HG03060 (cell line): ENCODE measurements around the gene USH2A.

Experiments used
- ATAC-seq: cut with Tn5 transposase; IDR thresholded peaks from one replicate; pipeline ENCODE4 v1.9.1; 2021; ENCODE audit warnings: low read depth, moderate number of reproducible peaks; ENCODE audit not compliant: unreplicated experiment

USH2A gene

GRCh38 chr1:216303690-216304089 lies 119.6 kb downstream of the USH2A start:
- ATAC-seq = no peak

GRCh38 chr1:216293683-216294082 lies 129.6 kb downstream of the USH2A start:
- no peak for ATAC-seq

- ATAC-seq = no peak
These were observed 133.2 kb downstream of the USH2A start for GRCh38 chr1:216290074-216290473.

GRCh38 chr1:216285052-216285451 lies 138.2 kb downstream of the USH2A start:
- ATAC-seq = no peak

DNA sequence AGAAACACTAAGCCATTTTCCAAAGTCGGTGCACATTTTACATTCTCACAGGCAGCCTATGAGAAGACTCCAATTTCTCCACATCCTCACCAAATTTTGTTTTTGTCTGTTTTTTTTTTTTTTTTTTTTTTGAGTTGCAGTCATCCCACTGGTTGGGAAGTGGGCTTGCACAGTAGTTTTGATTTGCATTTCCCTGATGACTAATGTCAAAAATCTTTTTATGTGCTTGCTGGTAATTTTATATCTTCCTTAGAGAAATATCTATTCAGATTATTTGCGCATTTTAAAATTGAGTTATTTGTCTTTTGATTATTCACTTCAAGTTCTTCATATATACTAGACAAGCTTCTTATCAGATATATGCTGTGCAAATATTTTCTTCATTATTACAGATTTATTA lies 141.5 kb downstream of the USH2A start:
- no peak for ATAC-seq

- ATAC-seq = no peak
These were observed 153.0 kb downstream of the USH2A start for GRCh38 chr1:216270086-216270773.

DNA sequence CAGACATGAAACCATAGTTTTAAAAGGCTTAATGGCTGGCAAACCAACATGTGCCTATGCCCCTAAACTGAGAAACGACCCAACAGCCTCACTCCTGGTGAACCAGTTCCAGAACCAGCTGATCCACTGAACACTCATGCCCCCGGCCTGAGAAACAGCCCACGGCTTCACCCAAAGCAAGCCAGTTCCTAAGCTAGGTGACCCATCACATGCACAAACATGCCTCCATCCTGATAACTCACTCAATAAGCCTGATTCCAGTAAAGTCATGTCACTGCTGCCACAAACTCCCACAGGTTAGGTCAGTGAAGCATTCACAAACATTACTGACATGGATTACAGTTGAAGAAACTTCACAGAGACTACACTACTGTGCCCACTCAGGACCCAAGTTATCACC lies 161.6 kb downstream of the USH2A start:
- ATAC-seq = no peak

GRCh38 chr1:216258856-216259255 lies 164.4 kb downstream of the USH2A start:
- ATAC-seq = no peak

GRCh38 chr1:216258386-216258785 lies 164.9 kb downstream of the USH2A start:
- ATAC-seq = no peak

GRCh38 chr1:216250861-216251260 lies 172.4 kb downstream of the USH2A start:
- no peak for ATAC-seq

DNA sequence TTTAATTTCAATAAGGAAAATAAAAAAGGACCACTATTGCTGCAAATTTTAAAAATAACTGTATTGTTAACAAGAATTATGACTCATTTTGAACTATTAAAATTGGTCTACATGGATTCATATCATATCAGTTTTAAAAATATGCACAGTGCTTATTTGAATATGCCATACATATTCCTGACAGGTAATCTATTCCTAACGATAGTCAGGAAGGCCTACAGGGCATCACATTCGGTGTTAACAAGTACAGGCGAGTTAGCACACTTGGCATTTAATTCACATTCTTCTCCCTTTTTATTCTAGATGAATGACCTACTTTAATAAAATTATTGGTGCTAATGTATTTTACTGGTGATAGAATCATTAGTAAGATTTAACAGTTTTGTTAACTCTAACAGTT lies 174.6 kb downstream of the USH2A start:
- no peak for ATAC-seq

DNA sequence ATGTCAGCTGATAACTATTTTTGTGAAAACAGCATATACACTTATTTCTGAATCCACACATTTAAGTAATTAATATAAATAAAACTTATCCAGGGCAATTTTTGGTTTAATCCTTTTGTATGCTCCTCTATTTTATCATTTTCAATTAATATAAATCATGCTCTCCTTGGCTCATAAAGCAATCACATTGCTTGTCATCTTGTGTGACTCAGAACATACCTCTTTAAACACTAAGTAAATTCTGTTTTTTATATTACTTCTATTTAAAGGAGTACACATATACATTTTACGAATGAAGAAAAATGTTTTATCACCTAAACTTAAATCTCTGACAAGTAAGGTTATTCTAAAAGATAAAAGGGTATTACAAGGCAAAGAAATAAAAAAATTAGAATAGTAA lies 175.3 kb downstream of the USH2A start:
- no peak for ATAC-seq

GRCh38 chr1:216246577-216247203 lies 176.6 kb downstream of the USH2A start:
- ATAC-seq = no peak

- ATAC-seq = no peak
These were observed 184.4 kb downstream of the USH2A start for GRCh38 chr1:216238844-216239243.

DNA sequence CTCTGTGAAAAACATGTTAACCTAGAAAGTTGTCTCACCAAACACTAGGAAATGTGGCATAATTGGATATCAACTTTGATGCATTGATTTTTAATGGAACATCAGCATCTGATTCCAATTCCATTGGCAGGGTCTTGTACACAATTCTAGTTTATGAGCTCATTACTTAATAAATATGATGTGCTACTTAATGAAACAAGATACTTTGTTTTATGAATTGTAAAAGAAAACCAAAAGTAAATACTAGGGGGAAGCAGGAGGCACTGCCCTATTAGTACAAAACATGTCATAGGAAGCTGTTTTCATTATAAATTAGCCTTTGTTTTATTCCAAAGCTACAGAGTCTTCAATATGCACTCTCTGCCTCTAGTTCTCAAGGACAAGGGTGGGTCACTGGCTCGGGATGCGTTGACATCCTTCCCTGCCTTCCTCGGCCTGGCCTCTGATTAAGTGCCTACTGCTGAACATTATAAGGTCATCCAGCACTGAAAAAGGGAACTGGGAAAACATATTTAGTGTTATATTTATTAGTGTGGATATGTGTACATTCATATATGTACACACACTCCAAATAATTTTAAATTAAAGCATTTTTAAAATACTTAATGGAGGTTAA lies 185.2 kb downstream of the USH2A start:
- no peak for ATAC-seq

GRCh38 chr1:216224233-216224632 lies 199.0 kb downstream of the USH2A start:
- ATAC-seq = no peak

DNA sequence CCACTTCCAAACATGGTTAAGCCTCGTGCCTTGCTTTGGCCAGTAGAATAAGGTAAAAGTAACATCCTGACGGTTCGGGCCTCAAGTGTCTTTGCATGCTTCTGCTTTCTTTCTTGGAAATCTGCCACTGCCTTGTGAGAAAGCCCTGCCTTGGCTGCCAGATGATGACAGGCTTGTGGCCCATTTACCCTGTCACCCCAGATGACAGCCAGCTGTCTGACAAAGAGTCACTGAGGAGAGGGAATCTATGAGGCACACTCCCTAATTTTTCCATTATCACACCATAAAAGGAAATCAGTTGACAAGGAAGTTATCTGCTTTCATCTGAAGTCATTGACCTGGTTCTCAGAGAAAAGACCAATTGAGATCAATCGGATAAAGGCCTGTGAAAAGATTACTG lies 199.8 kb downstream of the USH2A start:
- no peak for ATAC-seq

DNA sequence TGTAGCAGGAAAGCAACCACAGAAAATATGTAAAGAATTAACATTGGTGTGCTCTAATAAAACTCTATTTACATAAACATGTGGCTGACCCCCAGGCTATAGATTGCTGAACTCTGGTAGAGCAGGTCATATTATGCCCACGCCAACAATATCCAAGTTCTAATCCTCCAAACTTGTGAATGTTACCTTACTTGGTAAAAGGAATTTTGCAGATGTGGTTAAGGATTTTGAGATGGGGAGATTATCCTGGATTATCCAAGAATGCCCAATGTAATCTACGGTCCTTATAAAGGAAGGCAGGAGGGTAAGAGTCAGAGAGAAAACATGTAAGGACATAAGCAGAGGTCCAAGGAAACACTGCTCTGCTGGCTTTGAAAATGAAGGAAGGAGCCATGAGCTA lies 201.0 kb downstream of the USH2A start:
- no peak for ATAC-seq

- peak; percentile 93 for ATAC-seq
These were observed 202.0 kb downstream of the USH2A start for GRCh38 chr1:216221260-216221700.

DNA sequence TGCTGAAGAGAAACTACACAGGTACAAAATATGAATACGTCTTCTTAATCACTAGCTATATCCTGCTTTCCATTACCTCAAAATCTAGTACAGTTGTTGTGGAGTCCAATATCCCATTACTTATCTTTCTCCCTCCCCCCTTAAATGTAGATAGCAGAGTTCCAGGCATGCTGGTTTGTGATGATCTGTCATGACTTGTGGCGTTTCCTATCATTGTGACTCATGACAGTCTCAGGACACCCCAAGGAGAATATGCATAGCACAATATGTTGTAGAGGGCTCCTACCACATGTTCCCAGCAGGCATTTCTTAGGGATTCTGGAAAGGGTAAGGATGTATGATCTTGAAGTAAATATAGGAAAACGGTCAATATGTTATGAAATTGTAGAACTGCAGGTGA lies 206.9 kb downstream of the USH2A start:
- ATAC-seq = no peak

DNA sequence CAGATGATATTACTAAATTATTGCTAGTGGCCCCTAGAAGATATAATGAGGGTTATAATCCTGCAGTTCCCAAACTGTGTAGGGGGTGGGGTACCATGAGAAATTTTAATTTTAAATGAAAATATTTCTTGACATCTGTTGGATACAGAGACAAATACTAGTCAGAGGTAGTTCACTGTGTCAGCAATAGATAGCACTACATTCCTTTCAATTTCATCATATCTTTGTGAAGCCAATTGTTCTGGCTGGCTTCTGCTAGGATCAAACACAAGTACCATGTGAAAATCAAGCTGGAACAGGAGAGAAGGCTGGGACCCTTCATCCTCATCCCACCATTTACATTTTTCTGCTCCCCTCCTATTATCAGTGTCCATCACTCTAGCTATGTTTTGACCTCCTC lies 208.1 kb downstream of the USH2A start:
- ATAC-seq = no peak

DNA sequence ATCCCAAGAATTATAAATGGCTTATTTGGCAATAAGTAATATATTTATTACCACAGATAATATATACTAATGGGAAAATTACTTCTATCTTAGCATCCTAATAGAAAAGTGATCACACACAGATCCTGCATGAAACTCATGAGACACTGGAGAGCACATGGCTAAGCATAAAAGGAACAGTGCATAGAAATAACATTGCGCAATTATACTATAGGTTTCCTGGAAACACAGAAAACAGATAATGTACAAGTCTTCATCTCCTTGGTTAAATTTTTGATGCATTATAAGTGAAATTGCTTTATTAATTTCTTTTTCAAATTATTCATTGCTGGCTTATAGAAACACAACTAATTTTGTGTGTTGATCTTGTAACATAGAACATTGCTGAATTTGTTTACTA lies 210.4 kb downstream of the USH2A start:
- ATAC-seq = no peak
